Mesothelial cell of epicardium (in vitro differentiated cells): ENCODE measurements around the gene YIPF2. TPM values are rescaled to one million over a fixed set of nuclear protein-coding genes. Genes with fewer than 3 reads are reported as not detected.
A peak's percentile ranks its signal among the peaks of the same experiment; 100 is the strongest.

Source experiments
- DNase-seq, 2 experiments: peaks; one replicate each; pipeline ENCODE4 v3.0.0; 2021; ENCODE audit warnings: low spot score in 2 of 2; ENCODE audit not compliant: unreplicated experiment in 2 of 2
- H3K27ac Mint-ChIP-seq: 2 replicates; pipeline ENCODE4 v1.8.0; 2021; ENCODE audit warnings: mixed read lengths
- H3K27me3 Mint-ChIP-seq: 2 replicates; pipeline ENCODE4 v1.8.0; 2021; ENCODE audit warnings: low read depth, mixed read lengths
- H3K36me3 Mint-ChIP-seq: 2 replicates; pipeline ENCODE4 v1.8.0; 2021; ENCODE audit warnings: mixed read lengths
- H3K4me1 Mint-ChIP-seq: 2 replicates; pipeline ENCODE4 v1.8.0; 2021; ENCODE audit warnings: mixed read lengths
- H3K4me3 Mint-ChIP-seq: 2 replicates; pipeline ENCODE4 v1.8.0; 2021; ENCODE audit warnings: mild to moderate bottlenecking, moderate library complexity, mixed read lengths
- H3K9me3 Mint-ChIP-seq: 2 replicates; pipeline ENCODE4 v1.8.0; 2021; ENCODE audit warnings: mixed read lengths
- CTCF ChIP-seq: fragments of 200-600 bp; sonication (generic); IDR thresholded peaks from one replicate; pipeline ENCODE4 v1.5.0; 2021; ENCODE audit warnings: antibody characterized with exemption; ENCODE audit not compliant: unreplicated experiment
- total RNA-seq: library from RNA; stranded (reverse); gene quantifications from 3 replicates; pipeline ENCODE4 v1.2.1, GENCODE V29; 2021

YIPF2 gene
- total RNA-seq, result 62.8 to 66.2 TPM (median 64.4 TPM) in 3 replicates

GRCh38 chr19:10928563-10929401 is at the start of gene YIPF2, which contains the start of gene TIMM29:
Gene YIPF2 (minus strand): TSS chr19:10928639. CDS start chr19:10928410, 229 bp downstream.
Gene TIMM29 (plus strand): TSS chr19:10928811. CDS start chr19:10928823, 12 bp downstream.
- no peak for TF ChIP-seq CTCF
- peak; percentile 95 to 97 for DNase-seq
- Mint-ChIP-seq H3K4me1 (peaks cover 17% of the 10 kb centered on the region), H3K36me3 (peaks cover 6% of the 10 kb centered on the region), H3K4me3 (peak within 1 kb of the TSS; percentile 93), H3K27ac (peak within 1 kb of the TSS; percentile 92), H3K9me3 (no peaks in the 10 kb centered on the region), H3K27me3 (no peaks in the 10 kb centered on the region)

GRCh38 chr19:10977742-10978092 is 49.3 kb upstream of the YIPF2 start:
- peaks cover 8% of the 10 kb centered on the region for H3K36me3 Mint-ChIP-seq
- H3K4me3 Mint-ChIP-seq, result no peak overlapping the region
- H3K9me3 Mint-ChIP-seq, result no peaks in the 10 kb centered on the region
- H3K27ac Mint-ChIP-seq, result peak overlapping the region; percentile 39
- no peak for DNase-seq
- no peaks in the 10 kb centered on the region for H3K27me3 Mint-ChIP-seq
- H3K4me1 Mint-ChIP-seq, result peaks cover 21% of the 10 kb centered on the region
- TF ChIP-seq CTCF, result no peak

GRCh38 chr19:10976131-10976892 is 47.9 kb upstream of the YIPF2 start:
- H3K27me3 Mint-ChIP-seq, result no peaks in the 10 kb centered on the region
- peaks cover 10% of the 10 kb centered on the region for H3K36me3 Mint-ChIP-seq
- peak overlapping the region; percentile 91 for H3K27ac Mint-ChIP-seq
- no peaks in the 10 kb centered on the region for H3K9me3 Mint-ChIP-seq
- H3K4me3 Mint-ChIP-seq, result no peak overlapping the region
- no peak for DNase-seq
- no peak for TF ChIP-seq CTCF
- peaks cover 21% of the 10 kb centered on the region for H3K4me1 Mint-ChIP-seq

GRCh38 chr19:10975374-10976130 is 47.1 kb upstream of the YIPF2 start:
- peak overlapping the region; percentile 91 for H3K27ac Mint-ChIP-seq
- no peak for DNase-seq

More at GRCh38 chr19:10975374-10976130, 47.1 kb upstream of the YIPF2 start:
- Mint-ChIP-seq H3K27me3 (no peaks in the 10 kb centered on the region), H3K4me1 (peaks cover 21% of the 10 kb centered on the region), H3K36me3 (peaks cover 10% of the 10 kb centered on the region), H3K9me3 (no peaks in the 10 kb centered on the region), H3K4me3 (no peak overlapping the region)
- TF ChIP-seq CTCF, result no peak
